Karpas-422 (cell line): ENCODE measurements around the gene CD40LG. TPM values are rescaled to one million over a fixed set of nuclear protein-coding genes. Genes with fewer than 3 reads are reported as not detected.
A peak's percentile ranks its signal among the peaks of the same experiment; 100 is the strongest.

ENCODE experiments used
- DNase-seq: peaks from one replicate; pipeline ENCODE4 v3.0.0-alpha.2; 2015
- H2AFZ ChIP-seq: fragments of 200-600 bp; sonication (generic); 2 replicates; pipeline ENCODE4 v1.6.1; 2014; ENCODE audit warnings: antibody characterized with exemption, low read length, mixed read lengths
- H3K27ac ChIP-seq: fragments of 200-600 bp; sonication (generic); 2 replicates; pipeline ENCODE4 v1.5.1; 2014; ENCODE audit warnings: mild to moderate bottlenecking, low read length, moderate library complexity
- H3K27me3 ChIP-seq: fragments of 200-600 bp; sonication (generic); 2 replicates; pipeline ENCODE4 v1.6.1; 2014; ENCODE audit warnings: low read length, mixed read lengths
- H3K36me3 ChIP-seq: fragments of 200-600 bp; sonication (generic); 2 replicates; pipeline ENCODE4 v1.6.1; 2014; ENCODE audit warnings: low read length, mixed read lengths; ENCODE audit not compliant: insufficient read depth
- H3K4me1 ChIP-seq: fragments of 200-600 bp; sonication (generic); 2 replicates; pipeline ENCODE4 v1.6.1; 2014; ENCODE audit warnings: mild to moderate bottlenecking, low read length, mixed read lengths
- H3K4me2 ChIP-seq: fragments of 200-600 bp; sonication (generic); 2 replicates; pipeline ENCODE4 v1.6.1; 2014; ENCODE audit warnings: low read length, low read depth, mild to moderate bottlenecking; ENCODE audit not compliant: poor library complexity, severe bottlenecking
- H3K4me3 ChIP-seq: fragments of 200-600 bp; sonication (generic); 2 replicates; pipeline ENCODE4 v1.5.1; 2014; ENCODE audit warnings: mild to moderate bottlenecking, antibody characterized with exemption, low read length, mixed read lengths
- H3K79me2 ChIP-seq: fragments of 200-600 bp; sonication (generic); 2 replicates; pipeline ENCODE4 v1.6.1; 2014; ENCODE audit warnings: mild to moderate bottlenecking, low read length, mixed read lengths
- H3K9ac ChIP-seq: fragments of 200-600 bp; sonication (generic); 2 replicates; pipeline ENCODE4 v1.6.0; 2014; ENCODE audit warnings: low read length
- H3K9me2 ChIP-seq: fragments of 200-600 bp; sonication (generic), shearing (Covaris generic); replicated peaks from 2 replicates; pipeline ENCODE4 v1.6.0; 2014; ENCODE audit warnings: mild to moderate bottlenecking, low read length, moderate library complexity; ENCODE audit not compliant: insufficient read depth
- H3K9me3 ChIP-seq: fragments of 300-700, 200-600 bp; sonication (generic); 2 replicates; pipeline ENCODE4 v1.6.1; 2014; ENCODE audit warnings: low read length, mixed read lengths
- H4K20me1 ChIP-seq: fragments of 200-600 bp; sonication (generic); 2 replicates; pipeline ENCODE4 v1.6.1; 2014; ENCODE audit warnings: mild to moderate bottlenecking, antibody characterized with exemption, low read length, low read depth; ENCODE audit not compliant: insufficient read depth
- total RNA-seq: library from RNA; depleted of rRNA; stranded (reverse); fragments of >200 nt; shearing (Covaris generic); gene quantifications from 2 replicates; pipeline ENCODE4 v1.2.3, GENCODE V29; 2014; ENCODE audit warnings: low replicate concordance; rRNA removed

The CD40LG gene
- total RNA-seq, result not detected in 2 replicates

GRCh38 chrX:136647677-136648360 lies at the start of gene CD40LG:
TSS of gene CD40LG (plus strand) at chrX:136648158. CDS start at chrX:136648249, 91 bp downstream.
- DNase-seq, result no peak

GRCh38 chrX:136598631-136599030 lies 49.3 kb upstream of the CD40LG start:
- no peak overlapping the region for H2AFZ ChIP-seq
- H3K4me1 ChIP-seq, result no peaks in the 10 kb centered on the region
- no peak overlapping the region for H3K4me2 ChIP-seq
- no peak overlapping the region for H3K9ac ChIP-seq
- H3K27ac ChIP-seq, result no peak overlapping the region
- H3K27me3 ChIP-seq, result no peaks in the 10 kb centered on the region
- H3K9me2 ChIP-seq, result no peaks in the 10 kb centered on the region
- H3K79me2 ChIP-seq, result no peaks in the 10 kb centered on the region
- H3K36me3 ChIP-seq, result no peaks in the 10 kb centered on the region
- no peaks in the 10 kb centered on the region for H3K9me3 ChIP-seq
- H4K20me1 ChIP-seq, result no peaks in the 10 kb centered on the region
- no peak for DNase-seq
- no peak overlapping the region for H3K4me3 ChIP-seq

More at GRCh38 chrX:136647677-136648360, at the start of gene CD40LG:
- no peak within 1 kb of the TSS for H3K4me2 ChIP-seq
- no peaks in the 10 kb centered on the region for H3K9me3 ChIP-seq
- no peaks in the 10 kb centered on the region for H4K20me1 ChIP-seq
- no peaks in the 10 kb centered on the region for H3K36me3 ChIP-seq
- no peaks in the 10 kb centered on the region for H3K27me3 ChIP-seq
- H3K4me1 ChIP-seq, result peaks cover 5% of the 10 kb centered on the region
- no peak within 1 kb of the TSS for H2AFZ ChIP-seq
- H3K4me3 ChIP-seq, result no peak within 1 kb of the TSS
- no peaks in the 10 kb centered on the region for H3K9me2 ChIP-seq
- H3K9ac ChIP-seq, result no peak within 1 kb of the TSS
- H3K27ac ChIP-seq, result no peak within 1 kb of the TSS
- no peaks in the 10 kb centered on the region for H3K79me2 ChIP-seq

DNA sequence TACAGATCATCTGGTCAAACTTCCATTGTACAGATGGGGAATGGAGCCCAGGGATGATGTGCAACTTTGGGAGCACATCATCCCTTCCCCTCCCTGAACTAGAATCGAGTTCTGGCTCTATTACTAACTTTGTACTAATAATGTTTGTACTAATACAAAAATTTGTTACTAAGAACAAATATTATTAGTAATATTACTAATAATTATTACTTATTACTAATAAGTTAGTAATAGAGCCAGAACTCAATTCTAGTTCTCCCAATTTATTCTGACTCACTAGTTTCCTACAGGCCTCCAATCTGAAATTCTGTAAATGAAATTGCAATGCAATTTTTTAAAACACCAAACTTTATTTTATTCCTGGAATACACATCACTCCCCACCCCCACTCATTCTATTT lies 47.9 kb upstream of the CD40LG start:
- H3K27me3 ChIP-seq, result no peaks in the 10 kb centered on the region
- no peak overlapping the region for H3K9ac ChIP-seq
- H3K9me3 ChIP-seq, result no peaks in the 10 kb centered on the region
- no peaks in the 10 kb centered on the region for H4K20me1 ChIP-seq
- H3K4me3 ChIP-seq, result no peak overlapping the region
- no peak overlapping the region for H3K27ac ChIP-seq
- no peaks in the 10 kb centered on the region for H3K9me2 ChIP-seq
- H2AFZ ChIP-seq, result no peak overlapping the region
- H3K36me3 ChIP-seq, result no peaks in the 10 kb centered on the region
- H3K4me2 ChIP-seq, result no peak overlapping the region
- H3K79me2 ChIP-seq, result no peaks in the 10 kb centered on the region
- H3K4me1 ChIP-seq, result no peaks in the 10 kb centered on the region
- no peak for DNase-seq

- no peak overlapping the region for H3K27ac ChIP-seq
- no peaks in the 10 kb centered on the region for H4K20me1 ChIP-seq
- H3K9ac ChIP-seq, result no peak overlapping the region
- H2AFZ ChIP-seq, result no peak overlapping the region
- no peaks in the 10 kb centered on the region for H3K9me2 ChIP-seq
- no peaks in the 10 kb centered on the region for H3K27me3 ChIP-seq
- no peak for DNase-seq
- H3K36me3 ChIP-seq, result no peaks in the 10 kb centered on the region
- no peak overlapping the region for H3K4me3 ChIP-seq
- H3K79me2 ChIP-seq, result no peaks in the 10 kb centered on the region
- H3K4me2 ChIP-seq, result no peak overlapping the region
- no peaks in the 10 kb centered on the region for H3K9me3 ChIP-seq
- no peaks in the 10 kb centered on the region for H3K4me1 ChIP-seq
Measured at GRCh38 chrX:136607236-136607635, 40.7 kb upstream of the CD40LG start.

DNA sequence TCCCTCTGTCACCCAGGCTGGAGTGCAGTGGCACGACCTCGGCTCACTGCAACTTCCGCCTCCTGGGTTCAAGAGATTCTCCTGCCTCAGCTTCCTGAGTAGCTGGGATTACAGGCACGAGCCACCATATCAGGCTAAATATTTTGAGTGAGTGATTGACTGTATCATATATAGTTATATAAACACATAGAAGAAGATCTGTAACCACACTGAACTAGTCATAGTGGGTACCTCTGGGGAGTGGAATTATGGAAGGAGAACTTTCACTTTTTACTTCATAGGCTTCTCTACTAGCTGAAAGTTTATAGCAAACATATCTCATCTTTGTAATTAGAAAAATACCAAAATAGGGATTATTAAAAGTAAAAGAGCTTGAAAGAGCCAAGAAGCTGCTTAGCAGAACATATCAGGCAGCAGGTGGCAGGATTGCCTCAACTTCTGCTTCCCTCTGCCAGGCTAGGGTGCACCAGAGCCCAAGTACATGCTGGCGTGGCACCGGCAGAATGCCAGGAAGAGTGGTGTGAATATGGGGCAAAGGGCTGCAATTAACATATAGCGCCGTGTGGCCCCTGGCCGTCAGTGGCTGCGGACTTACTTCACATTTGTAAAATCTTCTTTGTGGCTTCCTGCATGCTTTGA lies 39.5 kb upstream of the CD40LG start:
- no peak overlapping the region for H2AFZ ChIP-seq
- no peaks in the 10 kb centered on the region for H3K36me3 ChIP-seq
- H3K9me3 ChIP-seq, result no peaks in the 10 kb centered on the region
- H4K20me1 ChIP-seq, result no peaks in the 10 kb centered on the region
- peak; percentile 60 for DNase-seq
- H3K79me2 ChIP-seq, result no peaks in the 10 kb centered on the region
- H3K4me2 ChIP-seq, result no peak overlapping the region
- H3K4me3 ChIP-seq, result no peak overlapping the region
- no peaks in the 10 kb centered on the region for H3K9me2 ChIP-seq
- no peaks in the 10 kb centered on the region for H3K27me3 ChIP-seq
- no peak overlapping the region for H3K27ac ChIP-seq
- no peak overlapping the region for H3K9ac ChIP-seq
- H3K4me1 ChIP-seq, result no peaks in the 10 kb centered on the region

DNA sequence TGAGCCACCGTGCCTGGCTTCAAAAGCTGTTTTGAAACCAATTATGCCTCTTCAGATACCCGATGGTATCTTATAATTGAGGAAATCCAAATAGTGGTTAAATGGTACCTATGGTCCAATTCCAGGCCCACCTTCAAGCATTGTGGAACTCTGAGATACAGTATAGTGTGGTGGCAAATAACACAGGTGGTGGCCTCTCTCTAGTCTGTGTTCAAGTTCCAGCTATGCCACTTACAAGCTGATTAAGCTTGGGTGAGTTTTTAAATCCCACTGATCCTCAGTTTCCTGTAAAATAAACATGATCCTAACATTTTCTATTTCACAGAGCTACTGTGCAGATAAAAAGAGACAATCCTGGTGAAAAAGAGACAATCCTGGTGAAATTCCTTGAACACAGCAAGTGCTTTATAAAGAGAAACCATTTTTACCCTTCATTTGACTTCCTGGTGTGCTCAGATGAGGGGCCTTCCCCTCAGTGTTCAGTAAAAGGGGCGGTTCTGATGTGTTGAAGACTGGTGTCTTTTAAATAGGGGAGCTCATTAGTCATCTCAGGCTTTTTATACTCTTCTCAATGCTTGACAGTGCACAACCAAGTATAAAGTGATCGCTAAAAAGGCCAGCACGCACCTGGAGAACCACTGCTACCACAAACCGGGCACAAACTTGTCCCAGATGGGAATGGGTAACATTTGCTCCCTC lies 30.8 kb upstream of the CD40LG start:
- no peak overlapping the region for H2AFZ ChIP-seq
- H3K4me2 ChIP-seq, result no peak overlapping the region
- no peaks in the 10 kb centered on the region for H3K4me1 ChIP-seq
- H3K36me3 ChIP-seq, result no peaks in the 10 kb centered on the region
- H3K79me2 ChIP-seq, result no peaks in the 10 kb centered on the region
- H4K20me1 ChIP-seq, result no peaks in the 10 kb centered on the region
- no peak overlapping the region for H3K9ac ChIP-seq
- DNase-seq, result no peak
- H3K9me3 ChIP-seq, result no peaks in the 10 kb centered on the region
- no peaks in the 10 kb centered on the region for H3K9me2 ChIP-seq
- H3K27ac ChIP-seq, result no peak overlapping the region
- no peak overlapping the region for H3K4me3 ChIP-seq
- H3K27me3 ChIP-seq, result no peaks in the 10 kb centered on the region

GRCh38 chrX:136619899-136620505 lies 28.0 kb upstream of the CD40LG start:
- H3K36me3 ChIP-seq, result no peaks in the 10 kb centered on the region
- DNase-seq, result no peak
- H3K79me2 ChIP-seq, result no peaks in the 10 kb centered on the region
- H3K27me3 ChIP-seq, result no peaks in the 10 kb centered on the region
- H3K9me3 ChIP-seq, result no peaks in the 10 kb centered on the region
- no peak overlapping the region for H2AFZ ChIP-seq
- no peak overlapping the region for H3K4me3 ChIP-seq
- H3K4me2 ChIP-seq, result no peak overlapping the region
- H3K27ac ChIP-seq, result no peak overlapping the region
- no peaks in the 10 kb centered on the region for H3K9me2 ChIP-seq
- no peaks in the 10 kb centered on the region for H3K4me1 ChIP-seq
- no peaks in the 10 kb centered on the region for H4K20me1 ChIP-seq
- H3K9ac ChIP-seq, result no peak overlapping the region

DNA sequence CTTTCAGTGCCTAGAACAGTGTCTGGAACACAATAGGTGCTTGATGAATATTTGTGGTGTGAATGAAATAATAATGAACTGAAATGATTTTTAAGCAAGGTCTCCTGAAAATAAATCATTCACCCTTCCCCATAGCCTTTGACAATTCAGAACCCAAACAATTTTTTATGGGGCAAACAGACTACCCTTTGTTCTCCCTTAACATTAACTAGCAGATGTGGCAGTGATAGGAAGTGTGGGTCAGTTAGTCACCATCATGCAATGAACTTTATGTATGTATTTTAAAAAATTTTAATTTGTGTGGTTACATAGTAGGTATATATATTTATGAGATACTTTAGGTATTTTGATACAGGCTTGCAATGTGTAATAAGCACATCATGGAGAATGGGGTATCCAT lies 27.2 kb upstream of the CD40LG start:
- no peaks in the 10 kb centered on the region for H3K9me3 ChIP-seq
- H3K4me2 ChIP-seq, result no peak overlapping the region
- no peak overlapping the region for H2AFZ ChIP-seq
- no peak overlapping the region for H3K4me3 ChIP-seq
- no peak overlapping the region for H3K9ac ChIP-seq
- no peaks in the 10 kb centered on the region for H3K36me3 ChIP-seq
- no peaks in the 10 kb centered on the region for H3K9me2 ChIP-seq
- no peak for DNase-seq
- no peaks in the 10 kb centered on the region for H3K79me2 ChIP-seq
- H3K27me3 ChIP-seq, result no peaks in the 10 kb centered on the region
- H4K20me1 ChIP-seq, result no peaks in the 10 kb centered on the region
- no peak overlapping the region for H3K27ac ChIP-seq
- H3K4me1 ChIP-seq, result no peaks in the 10 kb centered on the region
